ENCODE measurements around the gene CFAP46.
"Not testable (repeated sequence)": the region's sequence is repeated elsewhere in the genome, so short reads cannot be mapped to it uniquely, and the experiment has no call there.

CFAP46 gene

GRCh38 chr10:132979491-132980425 is 37.4 kb upstream of the CFAP46 start:
- no peak for DNase-seq (ENCODE audit: low read depth, low spot score)

DNA sequence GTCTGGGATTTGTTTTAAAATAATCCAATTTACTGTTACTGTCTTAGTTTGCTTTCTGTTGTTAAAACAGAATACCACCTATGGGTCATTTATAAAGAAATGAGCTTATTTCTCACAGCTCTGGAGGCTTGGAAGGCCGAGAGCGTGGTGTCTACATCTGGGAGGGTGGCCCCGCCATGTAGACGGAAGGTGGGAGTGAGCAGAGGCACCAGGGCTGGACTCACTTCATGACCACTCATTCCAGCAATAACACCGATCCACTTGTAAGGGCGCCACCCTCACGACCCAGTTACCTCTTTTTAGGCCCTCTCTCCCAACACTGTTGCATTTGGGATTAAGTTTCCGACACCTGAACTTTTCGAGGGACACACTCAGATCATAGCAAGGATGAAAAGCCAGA is 36.2 kb upstream of the CFAP46 start:
- no peak for DNase-seq (ENCODE audit: low read depth, low spot score)

- no peak for DNase-seq (ENCODE audit: low read depth, low spot score)
Observed at GRCh38 chr10:132977807-132978206, 35.4 kb upstream of the CFAP46 start.

DNA sequence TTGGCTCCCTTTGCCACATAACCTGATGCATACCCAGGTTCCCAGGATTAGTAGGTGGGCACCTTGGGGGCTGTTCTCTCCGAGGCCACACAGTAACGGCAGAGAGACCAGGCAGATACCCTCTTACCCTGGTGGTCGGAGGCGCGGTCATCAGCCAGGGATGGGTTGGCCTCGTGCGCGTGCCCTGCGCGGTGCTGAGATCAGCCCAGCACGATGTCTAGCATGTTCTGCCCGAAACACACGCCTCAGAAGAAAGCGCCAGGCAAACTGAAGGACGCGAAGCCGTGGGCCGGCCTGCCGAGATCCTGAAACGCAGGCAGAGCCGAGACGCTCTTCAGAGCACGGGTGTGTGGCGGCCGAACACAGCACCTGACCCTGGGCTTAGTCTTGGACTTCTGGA is 34.7 kb upstream of the CFAP46 start:
- DNase-seq (ENCODE audit: low read depth, low spot score), result no peak

GRCh38 chr10:132975831-132976682 is 33.7 kb upstream of the CFAP46 start:
- DNase-seq (ENCODE audit: low read depth, low spot score), result no peak

DNA sequence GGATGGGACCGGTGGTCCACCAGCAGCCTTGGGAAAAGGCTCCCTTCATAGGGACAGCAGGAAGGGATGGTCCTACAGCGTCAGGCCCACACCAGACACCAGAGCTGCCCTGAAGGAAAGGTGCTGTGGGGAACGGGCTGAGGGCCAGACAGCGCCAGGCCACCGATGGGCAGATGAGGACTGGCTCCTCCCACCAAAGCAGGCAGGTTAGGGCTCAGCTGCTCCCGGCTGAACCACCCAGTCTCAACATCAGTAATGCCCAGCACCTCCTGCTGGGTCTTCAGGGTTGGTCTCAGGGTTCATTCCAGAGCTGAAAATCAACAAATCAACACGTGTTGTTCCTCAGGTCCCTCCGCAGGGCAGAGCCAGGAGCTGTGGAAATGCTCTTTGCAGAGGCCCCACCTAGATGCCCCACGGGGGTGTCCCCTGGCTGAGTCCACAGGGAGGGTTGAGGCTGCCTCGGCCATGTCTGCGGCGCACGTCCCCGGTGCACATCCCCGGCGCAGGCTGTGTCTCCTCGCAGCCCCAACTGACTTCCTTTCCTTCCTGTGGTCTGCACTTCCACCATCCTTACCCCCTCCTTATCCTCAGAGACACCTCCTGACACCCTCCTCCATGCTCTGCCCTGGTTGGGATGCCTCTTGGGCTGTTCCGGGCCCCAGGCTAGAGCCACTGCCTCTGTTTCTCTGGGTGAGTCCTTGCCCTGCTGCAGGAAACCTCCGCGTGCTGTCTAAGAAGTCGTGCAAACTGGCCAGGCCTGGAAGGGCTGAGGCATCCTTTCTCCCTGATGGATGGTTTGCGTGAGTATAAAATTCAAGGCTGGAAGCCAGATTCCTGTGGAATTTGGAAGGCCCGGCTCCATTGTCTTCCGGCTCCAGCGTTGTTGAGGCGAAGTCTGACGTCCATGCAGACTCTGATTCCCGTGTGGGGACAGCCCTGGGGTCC is 32.8 kb upstream of the CFAP46 start:
- DNase-seq (ENCODE audit: low read depth, low spot score), result no peak

DNA sequence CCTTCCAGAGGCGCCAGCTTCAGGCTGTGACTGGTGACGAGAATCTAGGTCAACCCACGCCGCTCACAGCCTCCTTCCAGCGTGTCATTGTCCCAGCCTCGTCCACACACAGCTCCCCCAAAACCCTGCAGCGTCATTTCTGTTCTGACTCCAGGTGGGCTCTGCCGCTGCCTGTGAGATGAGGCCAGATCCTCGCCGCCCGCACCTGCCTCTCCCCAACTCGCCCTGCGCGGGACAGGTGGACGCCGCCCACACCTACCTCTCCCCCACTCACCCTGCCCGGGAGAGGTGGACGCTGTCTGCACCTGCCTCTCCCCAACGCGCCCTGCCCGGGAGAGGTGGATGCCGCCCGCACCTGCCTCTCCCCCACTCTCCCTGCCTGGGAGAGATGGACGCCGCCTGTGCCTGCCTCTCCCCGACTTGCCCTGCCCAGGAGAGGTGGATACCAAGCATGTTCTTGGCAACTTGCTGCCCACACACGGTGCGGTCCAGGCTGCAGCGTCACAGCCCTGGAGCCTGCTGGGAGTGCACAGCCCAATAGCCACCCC is 32.0 kb upstream of the CFAP46 start:
- DNase-seq (ENCODE audit: low read depth, low spot score), result no peak

DNA sequence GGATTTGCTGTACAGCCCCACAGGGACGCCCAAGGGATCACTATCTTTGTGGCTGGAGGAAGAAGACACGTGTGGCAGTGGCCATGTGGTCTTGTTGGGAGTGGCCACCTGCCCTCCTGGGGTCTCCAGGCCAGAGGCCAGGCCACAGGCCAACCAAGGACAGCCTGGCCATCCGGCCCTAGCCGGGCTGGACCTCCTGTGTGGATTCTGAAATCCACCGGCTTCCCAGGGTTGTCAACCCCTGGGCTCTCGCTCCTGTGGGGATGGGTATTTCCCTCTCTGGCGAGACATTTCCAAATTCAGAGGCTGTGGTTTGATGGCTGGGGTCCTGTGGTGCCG is 31.5 kb upstream of the CFAP46 start:
- DNase-seq (ENCODE audit: low read depth, low spot score), result no peak

DNA sequence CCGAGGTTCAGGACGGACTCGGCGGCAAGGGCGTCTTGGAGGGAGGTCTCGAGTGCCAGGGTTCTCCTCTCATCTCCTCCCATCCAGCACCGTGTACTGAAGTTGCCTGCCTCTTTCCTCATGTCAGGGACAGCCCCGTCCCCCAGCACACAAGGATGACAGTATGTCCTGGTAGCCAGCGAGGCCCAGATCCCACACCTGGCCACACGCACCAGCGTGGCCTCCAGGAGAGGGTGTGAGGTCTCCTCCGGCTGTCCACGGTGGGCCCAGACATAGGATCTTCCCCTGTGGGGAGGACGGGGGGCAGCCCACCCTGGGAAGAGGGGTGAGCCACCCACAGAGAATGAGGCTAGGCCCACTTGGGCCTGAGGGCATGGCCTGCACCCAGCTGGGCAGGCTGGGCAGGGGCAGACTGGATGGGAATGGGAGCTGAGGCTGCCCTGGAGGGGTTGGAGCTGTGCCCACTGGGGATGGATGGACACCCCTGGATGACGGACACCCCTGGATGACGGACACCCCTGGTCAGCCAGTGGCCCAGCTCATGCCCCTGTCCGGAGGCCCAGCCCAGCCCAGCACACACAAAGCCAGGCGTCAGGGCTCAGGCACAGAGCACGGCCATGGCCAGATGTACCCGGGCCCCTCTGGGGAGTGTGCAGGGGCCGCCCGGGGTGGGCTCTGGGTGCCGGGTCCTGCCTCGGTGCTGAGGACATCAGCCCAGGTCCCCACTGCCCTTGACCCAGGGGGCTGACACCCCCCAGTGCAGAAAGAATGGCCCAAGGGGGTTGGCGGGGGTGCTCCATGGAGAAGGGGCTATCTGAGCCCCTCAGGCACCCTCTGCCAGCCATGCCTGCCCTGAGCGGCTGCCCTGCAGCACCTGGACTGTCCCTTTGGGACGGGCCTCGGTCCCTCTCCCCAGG is 30.9 kb upstream of the CFAP46 start:
- no peak for DNase-seq (ENCODE audit: low read depth, low spot score)

- no peak for DNase-seq (ENCODE audit: low read depth, low spot score)
Observed at GRCh38 chr10:132972149-132972985, 30.0 kb upstream of the CFAP46 start.

DNA sequence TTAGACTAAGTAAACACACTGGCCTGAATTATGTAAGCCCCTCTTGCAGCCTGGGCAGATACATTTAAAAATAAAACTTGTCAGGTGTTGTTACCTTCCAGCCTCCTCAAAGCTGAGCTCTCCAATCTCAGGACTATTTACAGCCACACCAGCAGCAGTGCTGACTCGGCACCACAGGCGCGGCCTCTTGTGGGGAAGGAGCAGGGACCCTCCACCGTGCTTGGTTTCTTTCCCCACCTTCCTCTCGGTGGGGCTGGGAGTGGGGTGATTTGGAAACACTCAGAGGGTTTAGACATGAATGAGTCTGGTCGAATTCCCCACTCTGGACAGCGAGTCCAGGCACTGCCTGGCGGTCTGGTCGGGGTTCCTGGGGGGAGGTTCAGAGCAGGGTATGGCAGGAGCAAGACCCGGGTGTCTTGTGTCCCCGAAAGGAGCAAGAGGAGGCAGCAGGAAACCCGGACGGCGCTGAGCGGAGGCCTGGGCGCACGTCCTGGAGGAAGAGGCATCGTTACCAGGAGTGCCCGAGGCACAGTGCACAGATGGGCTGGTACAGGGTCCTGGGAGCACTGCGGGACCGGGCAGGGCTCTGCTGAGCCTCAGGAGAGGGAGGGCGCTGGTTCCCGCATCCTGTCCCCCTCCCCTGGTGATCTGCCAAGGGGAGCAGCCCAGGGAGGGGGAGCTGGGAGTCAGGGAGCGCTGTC is 29.2 kb upstream of the CFAP46 start:
- no peak for DNase-seq (ENCODE audit: low read depth, low spot score)

DNA sequence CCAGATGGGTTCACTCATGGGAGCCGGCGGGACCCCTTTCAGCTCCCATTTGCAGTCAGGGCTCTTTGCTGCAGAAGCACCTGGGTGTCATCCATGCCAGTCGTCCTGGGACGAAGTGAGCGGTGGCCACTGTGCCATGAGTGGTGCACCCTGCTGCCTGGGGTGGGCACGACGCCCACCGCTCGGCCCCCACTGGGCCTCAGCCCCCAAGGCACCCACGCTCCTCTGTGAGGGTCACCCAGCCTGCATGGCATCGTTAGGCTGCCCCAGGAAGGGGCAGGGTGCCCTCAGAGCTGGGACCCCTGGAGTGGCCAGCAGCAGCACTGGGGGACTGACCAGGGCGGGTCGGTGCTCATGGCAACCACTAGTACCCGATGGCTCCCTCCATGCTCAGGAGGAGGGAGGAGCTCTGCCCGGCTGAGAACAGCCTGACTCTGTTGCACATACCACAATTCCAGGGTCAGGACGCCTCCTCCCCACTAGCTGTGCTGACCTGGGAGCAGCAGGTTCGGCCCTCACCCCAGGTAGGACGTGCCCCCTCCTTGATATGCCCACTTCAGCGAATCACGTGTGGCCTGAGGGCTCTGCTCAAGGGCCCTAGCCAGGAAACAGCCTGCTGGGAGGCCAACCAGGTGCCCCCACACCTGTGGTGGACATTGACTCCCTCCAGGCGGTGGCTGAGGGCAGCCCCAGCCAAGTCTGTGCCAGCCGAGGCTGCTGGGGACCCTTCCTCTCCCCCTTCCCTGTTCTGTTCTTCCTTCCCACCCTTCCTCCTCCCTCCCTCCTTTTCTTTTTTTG is 28.5 kb upstream of the CFAP46 start:
- no peak for DNase-seq (ENCODE audit: low read depth, low spot score)

DNA sequence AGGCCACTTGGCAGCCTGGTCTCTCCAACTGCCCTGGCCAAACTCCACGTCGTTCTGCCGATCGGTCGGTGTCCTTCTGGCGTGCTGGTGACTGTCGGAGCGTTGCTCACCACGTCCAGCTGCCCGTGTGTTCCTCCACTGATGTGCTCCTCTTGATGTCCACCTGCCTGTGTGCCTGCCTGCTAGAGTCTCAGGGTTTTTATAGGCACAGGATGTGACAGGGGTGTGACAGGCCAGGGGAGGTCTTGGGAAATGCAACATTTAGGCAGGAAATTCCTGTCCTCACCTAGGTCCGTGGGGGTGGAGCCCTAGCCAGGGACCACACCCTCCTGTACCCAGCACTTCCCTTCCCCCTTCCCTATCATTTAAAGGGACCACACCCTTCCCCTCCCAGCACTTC is 25.2 kb upstream of the CFAP46 start:
- DNase-seq (ENCODE audit: low read depth, low spot score), result no peak

- no peak for DNase-seq (ENCODE audit: low read depth, low spot score)
Observed at GRCh38 chr10:132965411-132966057, 23.2 kb upstream of the CFAP46 start.

- not testable (repeated sequence) for DNase-seq (ENCODE audit: low read depth, low spot score)
Observed at GRCh38 chr10:132964707-132965410, 22.5 kb upstream of the CFAP46 start.

DNA sequence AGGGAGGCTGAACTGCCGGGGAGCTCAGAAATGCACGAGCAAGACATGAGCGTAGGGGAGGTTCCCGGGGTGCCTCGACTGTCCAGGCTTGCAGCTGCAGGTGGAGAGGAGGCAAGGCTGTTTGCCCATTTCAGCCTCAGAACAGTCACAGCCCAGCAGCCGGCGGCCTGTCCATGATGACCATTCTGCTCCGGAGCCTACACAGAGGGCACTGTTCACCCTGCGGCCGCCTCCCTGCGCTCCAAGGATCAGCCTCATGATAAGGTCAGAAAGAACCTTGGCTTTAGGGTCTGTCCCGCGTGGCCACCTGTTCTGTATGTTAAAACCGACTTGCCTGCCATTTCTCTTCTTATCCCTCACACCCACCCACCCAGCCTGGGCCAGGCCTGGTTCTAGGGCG is 21.9 kb upstream of the CFAP46 start:
- DNase-seq (ENCODE audit: low read depth, low spot score), result no peak

Measured in brain pericyte (primary cell).